Measurements from ENCODE around the gene ZCCHC2. TPM values are rescaled to one million over a fixed set of nuclear protein-coding genes. Genes with fewer than 3 reads are reported as not detected.

Gene ZCCHC2
- total and polyA plus RNA-seq, 2 of the 4 experiments (the other 2 are of a cell fraction) = 3.2 to 3.6 TPM

- Histone ChIP-seq H3K4me3 (ENCODE audit: insufficient read depth, low read depth, low read length) (no peak overlapping the region), H2AK5ac (ENCODE audit: low read depth, low read length) (no peak overlapping the region), H3K9me3 (ENCODE audit: control insufficient read depth, insufficient read depth, low read length) (no peaks in the 10 kb centered on the region), H2BK5ac (ENCODE audit: low read depth, low read length, poor library complexity, severe bottlenecking) (no peak overlapping the region), H4K8ac (ENCODE audit: low read depth in 2 of 2, low read length in 2 of 2) (no peak overlapping the region), H3K4me2 (ENCODE audit: low read depth, low read length) (peak overlapping the region; percentile 72; the same call in 1 of the 2 replicates), H2AK9ac (replicated peaks; ENCODE audit: low read depth, low read length, poor library complexity) (no peak overlapping the region), H3K9ac (ENCODE audit: low read depth, low read length) (no peak overlapping the region), H3K18ac (ENCODE audit: low read depth, low read length) (no peak overlapping the region), H3K14ac (replicated peaks; ENCODE audit: low read depth, low read length) (no peak overlapping the region), H3K36me3 (ENCODE audit: control insufficient read depth, insufficient read depth, low read length) (no peaks in the 10 kb centered on the region), H4K5ac (ENCODE audit: low read depth, low read length) (no peak overlapping the region), H4K91ac (ENCODE audit: insufficient read depth, low read depth, low read length) (no peak overlapping the region), H2BK15ac (ENCODE audit: low read depth, low read length) (no peak overlapping the region), H3K23ac (ENCODE audit: low read depth, low read length) (no peak overlapping the region), H3K9me1 (ENCODE audit: insufficient read depth, low read length) (no peaks in the 10 kb centered on the region), H3K79me1 (ENCODE audit: low read depth in 1 of 2, low read length in 2 of 2) (no peaks in the 10 kb centered on the region), H3K56ac (ENCODE audit: extremely low read depth, insufficient read depth, low read length) (no peak overlapping the region), H3K27ac (ENCODE audit: insufficient read depth, low read length) (no peak overlapping the region), H3K27me3 (ENCODE audit: control insufficient read depth, insufficient read depth, low read length) (peaks cover 11% of the 10 kb centered on the region), H2BK120ac (ENCODE audit: low read depth, low read length) (no peak overlapping the region), H3K4me1 (ENCODE audit: control insufficient read depth, insufficient read depth, low read length) (no peaks in the 10 kb centered on the region), H2BK20ac (ENCODE audit: low read depth, low read length) (no peak overlapping the region), H4K20me1 (ENCODE audit: insufficient read depth, low read length) (no peaks in the 10 kb centered on the region), H2AFZ (replicated peaks; ENCODE audit: low read length, poor library complexity) (peak overlapping the region; percentile 36), H3K4ac (ENCODE audit: low read depth, low read length) (no peak overlapping the region)
- intact Hi-C loops (cut with micrococcal nuclease) = no loop called here
- dilution Hi-C loops (cut with HindIII; ENCODE audit: low sequenced_read_pairs, unreplicated experiment) = no loop called here
- no peak for TF ChIP-seq CEBPB (IDR thresholded peaks at IDR 0.05; ENCODE audit: low read depth, low read length)
- no peak for TF ChIP-seq RCOR1 (IDR thresholded peaks at IDR 0.05; ENCODE audit: insufficient replicate concordance, low read length)
- TF ChIP-seq RAD21 (IDR thresholded peaks at IDR 0.05; ENCODE audit: low read length) = no peak
- no peak for TF ChIP-seq NFE2L2 (IDR thresholded peaks at IDR 0.05; ENCODE audit: low read depth, low read length)
- TF ChIP-seq CTCF (conservative IDR thresholded peaks at IDR 0.05; ENCODE audit: low read depth, low read length) = no peak
- TF ChIP-seq BHLHE40 (IDR thresholded peaks at IDR 0.05; ENCODE audit: low read depth, low read length) = peak; percentile 61
- TF ChIP-seq FOS (IDR thresholded peaks at IDR 0.05; ENCODE audit: low read depth, low read length) = peak; percentile 60
- ATAC-seq (ENCODE audit: low read depth) (peak; percentile 69), DNase-seq (peak; percentile 76)
- BruUV-seq (replicated peaks) = no TSS peak
- WGBS, 2 experiments (ENCODE audit: extremely low coverage in 2 of 2, insufficient read length in 1 of 2) = no CpG with 5 or more reads among the region's 9 CpGs
- ChIA-PET CTCF (no interaction called here), POLR2A (ENCODE audit: unreplicated experiment) (no interaction called here)
- in situ Hi-C loops (cut with MboI; ENCODE audit: low sequenced_read_pairs) = no loop called here
These were observed 37.1 kb upstream of the ZCCHC2 start for GRCh38 chr18:62485684-62486083.

Data from IMR-90 (cell line).